CD4-positive, alpha-beta T cell treated with Interleukin-17A for 4 hours (primary cell): Measurements from ENCODE around the gene HKDC1.
"Not testable (repeated sequence)": the region's sequence is repeated elsewhere in the genome, so short reads cannot be mapped to it uniquely, and the experiment has no call there.

ENCODE experiments used
- DNase-seq: peaks from one replicate; pipeline ENCODE4 v3.0.0-alpha.2; 2020; ENCODE audit warnings: mixed read lengths

The HKDC1 gene

GRCh38 chr10:69220041-69220451 lies at the start of gene HKDC1:
TSS of gene HKDC1 (plus strand) at chr10:69220332. CDS start at chr10:69220436, 104 bp downstream.
- DNase-seq: no peak

DNA sequence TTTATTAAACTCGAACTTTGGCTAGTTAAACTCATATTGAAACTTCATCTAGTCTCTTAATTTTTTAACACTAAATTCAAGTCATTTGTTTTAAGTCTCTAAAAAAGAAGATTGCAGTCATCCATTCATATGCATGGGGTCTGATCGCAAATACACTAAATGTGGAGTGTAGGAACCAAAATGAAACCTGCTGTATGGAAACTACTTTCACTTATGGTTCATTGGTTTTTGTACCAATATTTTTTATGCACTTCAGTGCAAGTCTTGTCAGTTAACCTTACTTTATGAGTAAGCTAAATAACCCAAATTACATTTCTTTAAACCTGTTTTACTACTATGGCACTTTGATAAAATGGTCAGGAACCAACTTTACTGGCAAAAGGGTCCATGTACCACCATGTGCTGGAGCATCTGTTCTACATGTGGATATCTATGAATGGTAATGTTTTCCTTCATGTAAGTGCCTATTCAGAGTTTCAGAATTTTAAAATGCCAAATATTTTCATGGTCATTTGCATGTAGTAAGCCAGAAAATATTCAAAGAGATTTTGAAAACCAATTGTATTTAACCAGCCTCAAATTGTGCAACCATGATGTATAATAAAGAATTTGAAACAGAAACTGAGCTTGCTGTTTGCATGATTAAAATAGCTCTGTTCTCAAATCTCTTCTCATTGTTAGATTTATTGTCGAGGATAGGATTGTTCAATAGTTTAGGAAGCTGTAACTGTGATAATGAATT lies 47.7 kb upstream of the HKDC1 start:
- DNase-seq: no peak

DNA sequence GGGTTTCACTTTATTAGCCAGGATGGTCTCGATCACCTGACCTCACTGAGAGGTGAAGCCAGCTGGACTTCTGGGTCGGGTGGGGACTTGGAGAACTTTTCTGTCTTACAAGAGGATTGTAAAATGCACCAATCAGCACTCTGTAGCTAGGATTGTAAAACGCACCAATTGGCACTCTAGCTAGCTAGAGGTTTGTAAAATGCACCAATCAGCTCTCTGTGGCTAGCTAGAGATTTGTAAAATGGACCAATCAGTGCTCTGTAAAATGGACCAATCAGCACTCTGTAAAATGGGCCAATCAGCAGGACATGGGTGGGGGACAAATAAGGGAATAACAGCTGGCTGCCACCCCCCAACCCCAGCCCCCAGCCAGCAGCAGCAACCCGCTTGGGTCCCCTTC lies 44.8 kb upstream of the HKDC1 start:
- not testable (repeated sequence) for DNase-seq

- no peak for DNase-seq
These were observed 43.3 kb upstream of the HKDC1 start for GRCh38 chr10:69176823-69177222.

GRCh38 chr10:69179089-69179742 lies 40.9 kb upstream of the HKDC1 start:
- DNase-seq: no peak

DNA sequence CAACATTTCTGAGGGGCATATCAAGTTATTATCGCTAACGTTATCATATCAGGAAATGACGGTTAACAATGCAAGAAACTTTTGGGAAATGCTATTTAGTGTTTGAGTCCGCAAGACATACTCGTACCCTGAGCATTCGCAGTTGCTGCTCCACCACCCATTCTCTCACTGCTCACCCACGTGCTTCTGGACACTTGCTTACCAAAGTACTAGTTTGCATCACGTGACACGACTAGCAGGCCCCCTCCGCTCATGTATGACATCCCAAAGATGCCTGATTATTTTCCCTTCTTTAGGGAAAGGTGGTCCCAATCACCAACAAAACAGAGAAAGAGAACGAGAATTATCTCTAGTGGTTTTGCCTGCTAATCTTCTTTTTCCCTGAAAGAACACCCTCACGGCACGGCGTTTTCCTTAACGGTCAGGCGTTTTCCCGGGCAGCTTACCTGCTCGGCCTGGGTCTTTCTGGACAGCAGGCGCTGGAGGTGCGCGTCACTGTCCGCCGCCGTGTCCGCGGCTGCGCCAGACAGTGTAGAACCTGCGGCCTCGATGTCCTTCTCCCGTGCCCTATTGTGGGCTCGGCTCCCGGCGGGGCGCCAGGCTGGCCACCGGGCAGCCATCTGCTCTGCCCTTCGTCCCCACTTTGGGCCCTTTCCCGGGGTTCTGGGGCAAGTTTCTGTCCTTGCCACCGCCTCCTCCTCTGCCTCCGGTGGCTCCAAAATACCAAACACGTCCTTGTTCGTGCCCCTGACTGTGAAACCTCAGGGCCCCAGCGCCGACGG lies 40.2 kb upstream of the HKDC1 start, which contains the start of gene SUPV3L1:
Gene SUPV3L1 (plus strand): TSS at position 492 of the 782 bp plus-strand sequence. CDS start 58 bp downstream, at position 550.
- DNase-seq: peak; percentile 85

GRCh38 chr10:69180525-69181204 lies 39.5 kb upstream of the HKDC1 start:
- DNase-seq: no peak

DNA sequence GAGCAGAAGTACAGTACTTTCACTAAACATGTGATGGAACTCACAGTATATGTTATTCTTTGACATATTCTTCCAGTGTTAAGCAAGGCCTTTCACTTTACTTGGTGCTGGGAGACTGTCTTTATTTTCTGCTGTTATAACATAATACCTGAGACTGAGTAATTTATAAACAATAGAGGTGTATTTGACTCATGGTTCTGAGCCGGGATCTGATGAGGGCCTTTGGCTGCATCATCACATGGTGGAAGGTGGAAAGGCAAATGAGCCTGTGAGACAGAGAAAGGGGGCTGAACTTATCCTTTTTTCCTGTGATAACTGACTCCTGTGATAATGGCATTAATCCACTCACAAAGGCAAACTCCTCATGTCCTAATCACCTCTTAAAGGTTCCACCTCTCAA lies 38.7 kb upstream of the HKDC1 start:
- DNase-seq: no peak

DNA sequence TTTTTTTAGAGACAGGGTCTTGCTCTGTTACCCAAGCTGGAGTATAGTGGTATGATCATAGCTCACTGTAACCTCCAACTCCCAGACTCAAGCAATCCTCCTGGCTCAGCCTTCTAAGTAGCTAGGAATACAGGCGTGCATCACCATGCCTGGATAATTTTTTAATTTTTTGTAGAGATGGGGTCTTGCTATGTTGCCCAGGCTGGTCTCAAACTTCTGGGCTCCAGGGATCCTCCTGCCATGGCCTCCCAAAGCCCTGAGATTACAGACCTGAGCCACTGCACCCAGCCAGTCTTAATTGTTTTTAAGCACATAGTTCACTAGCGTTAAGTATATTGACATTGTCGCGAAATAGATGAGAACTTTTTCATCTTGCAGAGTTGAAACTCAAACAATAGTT lies 38.1 kb upstream of the HKDC1 start:
- no peak for DNase-seq

- DNase-seq: no peak
These were observed 33.6 kb upstream of the HKDC1 start for GRCh38 chr10:69186524-69186923.

DNA sequence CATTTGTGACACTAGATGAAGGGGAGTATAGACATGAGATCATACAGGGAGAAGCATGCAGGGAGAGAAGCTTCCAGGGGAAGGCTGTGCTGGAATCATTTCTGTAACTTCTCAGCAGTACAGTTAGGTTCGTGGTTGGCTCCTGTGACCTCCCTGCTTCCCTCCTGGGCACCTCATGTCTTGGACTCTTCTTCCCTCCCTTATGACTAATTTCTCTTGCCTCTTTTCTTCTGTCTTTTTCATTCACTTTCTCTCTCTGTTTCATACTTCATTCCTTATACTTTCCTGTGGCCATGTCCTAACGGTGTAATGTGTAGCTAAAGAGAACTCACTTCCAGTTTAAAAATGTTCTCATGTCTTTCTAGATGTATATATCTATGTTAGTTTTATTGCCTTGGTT lies 19.1 kb upstream of the HKDC1 start:
- DNase-seq: no peak

DNA sequence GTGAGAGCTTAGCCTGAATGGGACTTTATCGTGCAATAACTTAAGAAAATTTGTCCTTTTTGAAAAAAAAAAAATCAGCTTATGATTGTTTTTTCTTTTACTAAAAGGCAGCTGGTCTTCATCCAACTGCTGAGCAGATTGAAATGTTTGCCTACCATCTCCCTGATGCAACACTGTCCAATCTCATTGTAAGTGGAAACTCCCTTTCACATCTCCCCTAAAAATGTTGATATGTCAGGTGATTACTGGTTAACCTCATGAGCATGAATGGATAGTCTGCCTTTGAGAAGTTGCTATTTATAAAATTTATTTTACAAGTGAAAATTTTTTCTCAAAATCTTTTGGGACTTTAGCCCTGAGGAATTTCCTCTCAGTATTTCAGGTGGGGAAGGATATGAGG lies 17.8 kb upstream of the HKDC1 start:
- DNase-seq: no peak

GRCh38 chr10:69208761-69209160 lies 11.4 kb upstream of the HKDC1 start:
- DNase-seq: no peak

DNA sequence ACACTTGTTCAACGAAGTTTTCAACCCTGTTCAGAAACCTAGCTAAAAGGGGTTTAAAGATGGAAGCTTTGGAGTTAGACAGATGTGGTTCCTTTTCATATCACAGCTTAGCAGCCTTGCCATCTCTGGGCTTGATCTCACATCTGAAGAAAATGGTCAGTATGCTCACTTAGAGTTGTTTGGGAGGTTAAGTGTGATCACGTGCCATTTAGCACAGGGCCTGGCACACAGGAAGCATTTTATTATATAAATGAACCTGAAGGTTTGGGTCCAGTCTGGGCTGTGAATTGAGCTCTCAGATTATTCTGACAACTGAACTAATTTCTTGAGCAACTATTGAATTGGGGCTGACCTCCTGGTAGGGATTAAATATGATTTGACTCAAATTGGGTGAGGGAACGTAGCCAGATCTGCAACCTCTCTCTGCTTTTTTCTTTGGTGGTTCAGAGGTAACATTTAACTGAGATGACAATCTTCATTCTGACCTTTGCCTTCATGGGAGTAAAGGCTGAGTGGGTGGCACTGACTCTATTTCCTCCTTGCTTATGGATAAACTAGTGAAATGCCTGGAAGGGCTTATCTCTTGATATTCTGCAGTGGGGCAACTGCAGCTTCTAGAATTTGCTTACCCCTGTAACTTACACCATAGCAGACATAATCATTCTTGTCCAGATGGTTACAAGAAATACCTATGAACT lies 10.2 kb upstream of the HKDC1 start:
- DNase-seq: no peak

DNA sequence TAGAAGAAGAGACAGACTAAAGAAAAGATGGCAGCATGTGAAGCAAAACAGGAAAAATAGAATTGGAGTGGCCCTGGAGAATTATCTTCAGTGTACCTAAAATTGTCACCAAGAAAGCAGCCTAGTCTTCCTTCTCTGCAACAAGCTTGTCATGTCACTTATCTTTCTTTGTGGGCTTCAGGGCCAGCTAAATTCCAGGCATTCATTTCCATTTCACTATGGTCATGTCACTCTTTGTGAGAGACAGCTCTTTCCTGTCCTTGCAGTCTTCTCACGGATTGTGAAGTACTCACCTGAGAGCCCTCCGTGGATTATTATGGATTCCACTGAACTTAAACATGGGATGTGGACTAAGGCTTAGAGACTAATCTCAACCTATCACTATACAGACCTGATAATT lies 9.0 kb upstream of the HKDC1 start:
- DNase-seq: no peak

DNA sequence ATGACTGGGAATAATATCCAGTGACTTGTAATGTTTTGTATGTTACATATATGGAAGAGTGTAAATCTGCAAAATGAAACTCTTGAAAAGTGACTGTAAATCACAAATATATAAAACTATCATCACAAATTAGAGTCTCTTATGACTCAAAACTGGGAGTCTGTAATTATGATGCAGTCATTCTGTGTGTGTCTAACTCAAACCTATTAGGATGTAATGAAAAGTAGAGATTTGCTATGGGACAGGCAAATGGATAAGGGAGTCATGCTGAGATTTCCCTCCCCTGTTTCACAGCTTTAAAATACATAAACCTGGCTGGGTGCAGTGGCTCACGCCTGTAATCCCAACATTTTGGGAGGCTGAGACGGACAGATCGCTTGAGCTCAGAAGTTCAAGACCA lies 8.6 kb upstream of the HKDC1 start:
- no peak for DNase-seq

DNA sequence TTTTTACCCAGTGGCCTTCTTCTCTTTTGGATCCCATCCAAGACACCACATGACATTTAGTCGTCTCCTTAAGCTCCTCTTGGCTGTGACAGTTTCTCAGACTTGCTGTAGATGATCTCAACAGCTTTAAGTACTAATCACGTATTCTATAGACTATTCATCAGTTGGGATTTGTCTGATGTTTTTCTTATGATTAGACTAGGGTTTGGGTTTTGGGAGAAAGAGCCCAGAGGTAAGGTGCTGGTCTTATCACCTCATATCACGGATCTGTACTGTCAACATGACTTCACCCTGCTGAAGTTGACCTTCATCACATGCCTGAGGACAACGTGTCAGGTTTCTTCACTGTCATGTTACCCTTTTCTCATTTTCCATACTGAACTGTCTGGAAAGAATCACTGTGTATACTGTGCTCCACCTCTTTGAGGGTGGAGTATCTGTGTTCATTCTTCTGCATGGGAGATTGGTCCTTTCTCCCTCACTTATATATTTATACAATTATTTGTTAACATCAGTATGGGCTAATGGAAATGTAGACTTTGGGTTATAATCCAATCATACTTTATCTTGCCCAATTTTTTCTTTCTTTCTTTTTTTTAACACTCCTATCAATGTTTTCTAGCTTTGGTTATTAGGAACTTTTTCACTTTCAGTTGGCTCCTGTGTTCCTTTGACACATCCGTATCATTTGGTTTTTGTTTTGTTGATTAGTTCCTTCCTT lies 6.4 kb upstream of the HKDC1 start:
- no peak for DNase-seq

DNA sequence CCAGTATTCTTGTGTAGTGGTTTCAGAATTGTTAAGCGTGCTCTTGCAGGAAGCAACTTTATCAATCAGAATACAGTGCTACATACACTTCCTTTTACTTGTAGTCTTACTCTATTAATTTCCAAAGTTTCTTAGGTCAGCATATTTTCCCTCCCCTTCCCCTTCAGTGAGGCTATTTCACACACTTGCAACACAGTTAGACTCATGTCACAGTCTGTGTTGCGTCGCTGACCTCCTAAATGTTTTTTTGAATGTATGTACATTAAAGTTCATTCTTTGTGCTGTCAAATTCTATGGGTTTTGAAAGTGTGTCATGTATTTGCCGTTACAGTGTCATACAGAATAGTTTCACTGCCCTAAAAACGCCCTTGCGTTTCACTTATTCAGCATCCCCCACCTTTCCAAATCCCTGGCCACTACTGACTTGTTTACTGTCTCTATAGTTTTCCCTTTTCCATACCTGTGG lies 5.4 kb upstream of the HKDC1 start:
- no peak for DNase-seq

GRCh38 chr10:69215405-69216171 lies 4.5 kb upstream of the HKDC1 start:
- peak; percentile 19 for DNase-seq

GRCh38 chr10:69216577-69217118 lies 3.5 kb upstream of the HKDC1 start:
- no peak for DNase-seq
